Measurements from ENCODE around the gene RERE.

The RERE gene

GRCh38 chr1:8350914-8351684, 466.3 kb downstream of the RERE start:
- no peak for DNase-seq (ENCODE audit: low read depth)
- H3K4me3 ChIP-seq (ENCODE audit: low read depth, low read length): no peak overlapping the region

- H3K4me3 ChIP-seq (ENCODE audit: low read depth, low read length): no peak overlapping the region
- no peak for DNase-seq (ENCODE audit: low read depth)
These were observed 467.5 kb downstream of the RERE start for GRCh38 chr1:8349961-8350360.

- H3K4me3 ChIP-seq (ENCODE audit: low read depth, low read length): no peak overlapping the region
- DNase-seq (ENCODE audit: low read depth): no peak
These were observed 468.0 kb downstream of the RERE start for GRCh38 chr1:8349473-8349865.

GRCh38 chr1:8348777-8349472, 468.5 kb downstream of the RERE start:
- no peak for DNase-seq (ENCODE audit: low read depth)
- no peak overlapping the region for H3K4me3 ChIP-seq (ENCODE audit: low read depth, low read length)

DNA sequence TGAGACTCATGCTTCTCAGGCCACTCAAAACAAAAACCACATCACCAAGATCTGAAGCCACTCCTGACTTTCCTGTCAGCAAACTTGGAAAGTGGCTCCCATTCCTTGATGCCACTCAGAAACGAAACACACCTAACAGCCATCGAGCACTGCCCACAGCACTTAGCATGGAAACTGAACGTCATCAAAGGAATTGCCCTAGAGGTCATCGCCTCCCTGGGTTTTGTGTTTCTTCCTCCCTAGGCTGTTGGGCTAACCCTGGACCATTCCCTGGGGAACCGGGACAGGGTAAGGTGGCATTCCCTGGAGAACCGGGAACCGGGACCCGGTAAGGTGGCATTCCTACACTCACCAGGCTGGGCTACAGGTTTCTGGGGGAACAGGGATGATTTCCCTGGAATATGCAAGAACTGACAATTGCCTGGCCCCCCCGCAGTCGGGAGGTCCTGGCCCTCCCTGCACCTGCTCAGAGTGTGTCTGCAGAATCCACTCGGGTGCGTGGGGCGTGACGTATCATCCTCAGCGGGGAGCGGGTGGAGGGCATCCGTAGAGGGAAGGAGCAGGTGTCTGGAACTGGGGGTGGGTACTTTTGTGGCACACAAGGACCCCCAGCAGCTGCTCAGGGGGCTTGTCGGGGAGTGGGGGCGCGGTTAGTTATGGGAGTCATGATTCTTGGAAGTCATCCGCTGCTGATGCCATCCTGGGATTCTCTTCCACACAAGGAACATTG, 469.2 kb downstream of the RERE start:
- DNase-seq (ENCODE audit: low read depth): no peak
- no peak overlapping the region for H3K4me3 ChIP-seq (ENCODE audit: low read depth, low read length)

GRCh38 chr1:8347635-8348034, 469.8 kb downstream of the RERE start:
- H3K4me3 ChIP-seq (ENCODE audit: low read depth, low read length): no peak overlapping the region
- DNase-seq (ENCODE audit: low read depth): no peak

DNA sequence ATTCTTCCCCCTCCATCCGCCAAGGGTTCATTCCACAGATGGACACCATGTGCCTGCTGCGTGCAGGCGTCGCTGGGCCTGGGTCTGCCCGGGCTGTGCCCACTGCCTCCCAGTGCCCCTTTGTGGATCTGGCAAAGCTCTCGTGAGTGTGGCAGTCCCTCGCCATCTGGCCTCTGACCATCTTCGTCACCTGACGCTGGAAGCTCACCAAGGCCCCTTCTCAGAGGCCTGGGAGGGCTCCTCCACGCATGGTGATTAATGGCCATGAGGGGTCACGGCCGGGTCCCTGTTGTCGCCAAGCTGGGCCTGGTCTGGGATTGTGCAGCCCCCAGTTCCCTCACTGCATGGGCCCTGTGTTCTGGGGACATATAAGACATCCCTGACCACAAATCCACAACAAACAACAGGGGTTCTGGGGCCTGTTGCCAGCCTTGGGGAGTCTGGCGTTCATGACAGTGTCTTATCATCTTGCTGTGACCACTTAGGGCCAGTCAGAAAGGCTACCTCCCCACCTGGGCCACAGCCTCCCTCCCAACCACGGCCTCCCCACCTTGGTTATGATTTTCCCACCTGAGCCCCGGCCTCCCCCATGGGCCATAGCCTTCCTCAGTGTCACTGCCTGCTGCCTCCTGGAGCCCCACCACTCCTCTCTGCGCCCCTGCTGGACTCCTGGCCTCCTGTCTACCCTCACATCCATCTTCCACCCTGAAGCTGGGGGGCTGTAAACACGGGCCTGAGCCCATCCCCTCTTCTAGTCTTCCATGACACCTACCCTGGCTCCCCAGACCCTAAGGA, 471.6 kb downstream of the RERE start:
- no peak overlapping the region for H3K4me3 ChIP-seq (ENCODE audit: low read depth, low read length)
- no peak for DNase-seq (ENCODE audit: low read depth)

DNA sequence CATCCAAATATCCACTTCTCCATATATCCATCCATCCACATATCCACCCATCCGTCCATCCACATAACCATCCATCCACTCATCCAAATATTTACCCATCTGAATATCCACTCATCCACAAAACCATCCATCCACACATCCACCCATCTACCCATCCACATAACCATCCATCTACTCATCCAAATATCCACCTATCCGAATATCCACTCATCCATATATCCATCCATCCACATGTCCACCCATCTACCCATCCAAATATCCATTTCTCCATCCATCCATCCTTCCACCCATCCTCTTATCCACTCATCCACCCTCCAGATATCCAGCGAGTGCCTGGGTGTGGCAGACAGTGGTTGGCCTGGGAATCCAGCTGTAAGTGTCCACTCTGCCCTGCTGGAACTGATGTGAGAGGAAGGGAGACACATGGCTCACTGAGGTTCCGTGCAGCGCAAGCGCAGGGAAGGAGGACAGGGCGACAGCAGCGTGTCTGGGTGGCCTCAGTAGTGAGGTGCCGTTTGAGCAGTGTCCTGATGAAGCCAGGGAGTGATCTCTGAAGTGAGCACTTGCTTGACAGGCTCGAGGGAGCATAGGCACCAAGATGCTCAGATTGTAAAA, 472.4 kb downstream of the RERE start:
- no peak for DNase-seq (ENCODE audit: low read depth)
- no peak overlapping the region for H3K4me3 ChIP-seq (ENCODE audit: low read depth, low read length)

- peak; percentile 84 for DNase-seq (ENCODE audit: low read depth)
- no peak overlapping the region for H3K4me3 ChIP-seq (ENCODE audit: low read depth, low read length)
These were observed 473.9 kb downstream of the RERE start for GRCh38 chr1:8343464-8344001.

DNA sequence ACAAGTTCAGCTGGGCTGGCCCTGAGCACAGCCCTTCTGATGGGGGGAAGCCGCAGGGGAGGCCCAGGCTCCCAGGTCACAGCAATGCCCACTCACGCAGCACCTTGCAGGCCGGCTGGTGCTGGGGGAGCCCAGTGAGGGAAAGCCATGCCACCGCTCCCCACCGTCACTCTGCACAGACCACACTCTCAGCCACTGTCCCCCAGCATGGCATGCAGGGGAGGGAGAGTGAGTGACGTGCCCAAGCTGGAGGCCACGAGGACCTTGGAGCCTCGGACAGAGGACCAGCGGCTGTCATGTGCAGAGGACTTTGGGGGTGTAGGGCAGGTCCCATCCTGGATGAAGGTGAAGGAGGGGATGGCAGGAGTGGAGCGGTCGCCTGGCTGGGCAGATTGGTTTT, 474.4 kb downstream of the RERE start:
- no peak for DNase-seq (ENCODE audit: low read depth)
- H3K4me3 ChIP-seq (ENCODE audit: low read depth, low read length): no peak overlapping the region

GRCh38 chr1:8342325-8342724, 475.1 kb downstream of the RERE start:
- no peak overlapping the region for H3K4me3 ChIP-seq (ENCODE audit: low read depth, low read length)
- DNase-seq (ENCODE audit: low read depth): no peak

DNA sequence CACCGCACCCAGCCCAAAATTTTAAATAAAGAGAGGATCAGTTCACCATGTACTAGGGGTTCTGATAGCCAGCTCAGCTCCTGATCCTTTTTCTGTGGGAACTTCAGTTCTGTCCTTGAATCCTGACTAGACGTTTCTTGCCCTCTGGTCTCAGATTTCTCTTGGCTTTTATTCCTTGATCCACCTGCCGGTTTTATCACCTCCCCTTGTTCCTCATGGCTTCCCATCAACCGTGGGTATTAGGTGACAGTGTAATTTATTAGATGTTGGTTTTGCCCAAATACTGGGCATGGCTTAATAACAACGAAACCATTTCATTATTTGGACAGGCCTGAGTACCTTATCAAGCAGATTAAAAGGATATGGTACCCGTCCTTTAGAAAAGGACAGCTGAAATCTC, 477.0 kb downstream of the RERE start:
- H3K4me3 ChIP-seq (ENCODE audit: low read depth, low read length): no peak overlapping the region
- no peak for DNase-seq (ENCODE audit: low read depth)

DNA sequence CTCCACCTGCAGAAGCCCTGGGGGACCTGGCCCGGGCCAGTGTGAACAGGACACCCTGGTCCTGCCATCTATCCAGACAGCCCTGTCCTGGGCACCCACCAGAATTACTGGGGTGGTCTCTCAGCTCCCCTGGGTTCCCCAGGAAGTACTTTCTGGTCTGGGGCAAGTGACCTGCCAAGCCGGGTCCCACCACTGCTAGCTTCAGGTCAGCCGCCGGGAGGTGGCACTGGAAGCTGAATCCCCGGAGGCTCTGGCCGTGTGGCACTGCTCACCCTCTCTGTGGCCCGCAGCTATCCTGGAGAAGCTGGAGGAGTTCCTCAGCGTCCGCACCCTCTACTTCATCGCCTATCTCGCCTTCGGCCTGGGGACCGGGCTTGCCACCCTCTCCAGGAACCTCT, 478.2 kb downstream of the RERE start:
- no peak overlapping the region for H3K4me3 ChIP-seq (ENCODE audit: low read depth, low read length)
- no peak for DNase-seq (ENCODE audit: low read depth)

DNA sequence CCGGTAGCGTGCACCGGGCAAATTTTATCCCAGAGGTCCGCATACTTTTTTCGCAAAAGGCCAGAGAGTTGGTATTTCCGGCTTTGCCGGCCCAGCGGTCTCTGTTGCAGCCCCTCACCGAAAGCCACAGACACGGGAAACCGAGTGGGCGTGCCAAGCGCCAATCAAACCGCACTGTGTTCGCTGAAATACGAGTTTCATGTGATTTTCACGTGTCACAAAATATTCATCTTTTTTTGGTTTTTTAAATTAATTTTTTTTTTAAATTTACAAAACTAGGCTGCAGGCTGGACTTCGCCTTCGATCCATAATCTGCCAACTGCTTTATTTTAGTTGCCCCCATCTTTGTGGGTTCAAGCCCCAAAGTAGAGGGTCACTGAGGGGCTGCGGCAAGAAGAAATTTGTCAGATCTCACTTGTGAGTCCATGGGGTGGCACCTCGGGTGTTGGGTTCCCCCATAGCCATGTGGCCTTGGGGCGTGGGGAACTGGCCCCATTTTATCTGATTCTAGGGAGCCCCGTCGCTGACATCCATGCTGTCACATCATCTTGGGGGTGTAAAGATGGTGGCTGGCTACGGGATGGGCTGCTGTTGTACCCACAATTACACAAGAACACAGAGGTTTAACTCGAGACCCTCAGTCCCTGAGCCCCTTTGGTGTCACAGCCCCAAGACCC, 478.8 kb downstream of the RERE start:
- no peak overlapping the region for H3K4me3 ChIP-seq (ENCODE audit: low read depth, low read length)
- no peak for DNase-seq (ENCODE audit: low read depth)

- H3K4me3 ChIP-seq (ENCODE audit: low read depth, low read length): no peak overlapping the region
- DNase-seq (ENCODE audit: low read depth): no peak
These were observed 479.5 kb downstream of the RERE start for GRCh38 chr1:8337776-8338525.

DNA sequence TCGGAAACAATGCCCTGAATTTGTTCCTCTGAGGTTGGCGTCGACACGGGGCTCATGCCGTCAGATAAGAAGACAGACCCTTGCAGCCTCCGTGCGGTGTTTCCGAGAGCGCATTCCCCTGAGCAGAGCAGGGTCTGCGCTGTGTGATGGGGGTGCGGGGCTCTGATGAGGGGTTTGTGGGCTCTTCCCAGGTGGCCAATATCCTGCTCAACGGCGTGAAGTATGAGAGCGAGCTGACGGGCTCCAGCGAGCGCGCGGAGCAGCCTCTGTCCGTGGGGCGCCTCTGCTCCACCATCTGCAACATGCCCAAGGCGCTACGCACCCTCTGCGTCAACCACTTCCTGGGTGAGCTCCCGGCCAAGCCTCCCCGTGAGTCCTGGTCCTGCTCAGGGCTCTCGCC, 482.2 kb downstream of the RERE start:
- DNase-seq (ENCODE audit: low read depth): no peak
- no peak overlapping the region for H3K4me3 ChIP-seq (ENCODE audit: low read depth, low read length)

- H3K4me3 ChIP-seq (ENCODE audit: low read depth, low read length): no peak overlapping the region
- DNase-seq (ENCODE audit: low read depth): no peak
These were observed 483.2 kb downstream of the RERE start for GRCh38 chr1:8334106-8334851.
